ENCODE measurements around the gene C9orf72. TPM values are rescaled to one million over a fixed set of nuclear protein-coding genes. Genes with fewer than 3 reads are reported as not detected.

The C9orf72 gene
- polyA plus RNA-seq, 2 of the 4 experiments (the other 2 are of a cell fraction) = 4.0 to 16.4 TPM

DNA sequence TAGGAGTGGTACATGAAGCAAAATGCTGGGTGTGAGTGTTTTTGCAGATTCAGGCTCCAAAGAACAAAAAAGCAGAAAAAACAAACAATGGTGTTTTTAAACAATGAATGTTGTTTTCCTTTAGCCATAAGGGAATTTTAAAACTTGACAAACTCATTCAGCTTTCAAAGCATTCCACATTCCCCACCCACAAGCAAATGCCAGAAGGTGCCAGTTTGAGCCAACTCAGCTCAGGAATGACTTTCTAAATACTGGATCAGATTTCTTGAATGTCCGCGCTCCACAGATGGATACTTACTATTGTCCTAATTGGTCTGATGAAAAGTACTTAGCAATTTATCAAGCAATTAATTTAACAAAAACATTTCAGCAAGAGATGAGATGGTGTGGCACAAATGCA is 30.8 kb downstream of the C9orf72 start:
- POLR2A ChIA-PET = no interaction called here
- ATAC-seq = no peak
- DNase-seq (ENCODE audit: low read depth in 1 of 2, low spot score in 1 of 2) = no peak
- CTCF ChIA-PET = interaction anchor here (8.5 to 19.4 kb wide), 2 partner anchors 11 to 209 kb away, joined by 66 to 266 read pairs; partner anchors contain the start of gene MOB3B
- Histone ChIP-seq H3K4me1 (peaks cover 42% of the 10 kb centered on the region), H3K4me3 (no peak overlapping the region), H3K9me3 (no peaks in the 10 kb centered on the region), H3K27ac (no peak overlapping the region; a peak in 1 of 6 replicates), H3K4me2 (0 out of 3 replicates have a peak overlapping the region, but pooled peaks have one; percentile 1)
- 94% methylated on average over 2 of the region's 2 CpGs for WGBS (ENCODE audit: missing lambda C conversion rate)
- TF ChIP-seq EHF (CRISPR knock-in tag; IDR thresholded peaks at IDR 0.05) = no peak
- no peak for TF ChIP-seq HOXB5 (CRISPR knock-in tag; IDR thresholded peaks at IDR 0.05)
- no peak for TF ChIP-seq ZSCAN20 (CRISPR knock-in tag; IDR thresholded peaks at IDR 0.05)
- TF ChIP-seq CTCF (IDR thresholded peaks at IDR 0.05) = no peak
- TF ChIP-seq KDM1A (IDR thresholded peaks at IDR 0.05; ENCODE audit: low read depth) = no peak
- no peak for TF ChIP-seq ZNF302 (CRISPR knock-in tag; IDR thresholded peaks at IDR 0.05)
- no peak for TF ChIP-seq MAFK (IDR thresholded peaks at IDR 0.05; ENCODE audit: partially characterized antibody)
- no peak for TF ChIP-seq NFE2L2 (conservative IDR thresholded peaks at IDR 0.05; ENCODE audit: low read length)
- no peak for TF ChIP-seq RCOR1 (IDR thresholded peaks at IDR 0.05; ENCODE audit: low read depth, low read length)
- TF ChIP-seq SMC3 (IDR thresholded peaks at IDR 0.05) = no peak
- no peak for TF ChIP-seq CHD2 (IDR thresholded peaks at IDR 0.05; ENCODE audit: low read length, partially characterized antibody)
- TF ChIP-seq HES2 (IDR thresholded peaks at IDR 0.05) = no peak
- no peak for TF ChIP-seq EP300 (IDR thresholded peaks at IDR 0.05)
- TF ChIP-seq HOXB13 (CRISPR knock-in tag; IDR thresholded peaks at IDR 0.05; ENCODE audit: low read depth) = no peak
- no peak for FAIRE-seq

DNA sequence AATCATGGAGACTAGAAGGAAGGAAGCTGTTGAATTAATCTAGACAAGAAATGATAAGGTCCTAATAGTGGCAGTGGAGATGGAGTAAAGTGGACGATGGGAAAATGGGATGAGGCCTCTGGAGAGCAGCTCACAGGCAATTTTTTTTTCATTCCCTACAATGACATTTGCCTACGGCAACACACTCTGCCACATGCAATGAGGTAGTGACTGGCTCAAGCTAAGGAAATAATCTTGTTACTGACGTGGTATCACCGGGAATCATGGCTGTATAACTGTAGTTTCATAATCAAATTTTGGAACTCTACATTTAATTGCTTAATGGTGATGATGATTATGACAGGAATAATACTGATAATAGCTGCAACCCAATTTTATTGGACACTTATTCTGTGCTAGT is 31.5 kb downstream of the C9orf72 start:
- 92% methylated on average over 4 of the region's 4 CpGs for WGBS (ENCODE audit: missing lambda C conversion rate)
- FAIRE-seq = no peak
- H3K4me3 ChIP-seq = no peak overlapping the region
- TF ChIP-seq MAZ (IDR thresholded peaks at IDR 0.05; ENCODE audit: borderline replicate concordance, low read depth, low read length) (no peak), JUN (IDR thresholded peaks at IDR 0.05) (no peak), TP53 (CRISPR knock-in tag; IDR thresholded peaks at IDR 0.05) (no peak), MYC (IDR thresholded peaks at IDR 0.05; ENCODE audit: borderline replicate concordance, low read length) (no peak), CBX8 (IDR thresholded peaks at IDR 0.05) (no peak), KDM1A (IDR thresholded peaks at IDR 0.05; ENCODE audit: low read depth) (no peak), REST (IDR thresholded peaks at IDR 0.05) (no peak), RCOR1 (IDR thresholded peaks at IDR 0.05; ENCODE audit: low read depth, low read length) (no peak), HDAC2 (IDR thresholded peaks at IDR 0.05) (no peak)
- TF ChIP-seq, protein P1, sequence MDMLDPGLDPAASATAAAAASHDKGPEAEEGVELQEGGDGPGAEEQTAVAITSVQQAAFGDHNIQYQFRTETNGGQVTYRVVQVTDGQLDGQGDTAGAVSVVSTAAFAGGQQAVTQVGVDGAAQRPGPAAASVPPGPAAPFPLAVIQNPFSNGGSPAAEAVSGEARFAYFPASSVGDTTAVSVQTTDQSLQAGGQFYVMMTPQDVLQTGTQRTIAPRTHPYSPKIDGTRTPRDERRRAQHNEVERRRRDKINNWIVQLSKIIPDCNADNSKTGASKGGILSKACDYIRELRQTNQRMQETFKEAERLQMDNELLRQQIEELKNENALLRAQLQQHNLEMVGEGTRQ (IDR thresholded peaks at IDR 0.05) = no peak
- H3K9me3 ChIP-seq = no peaks in the 10 kb centered on the region
- POLR2A ChIA-PET = no interaction called here
- H3K4me1 ChIP-seq = peaks cover 49% of the 10 kb centered on the region
- ATAC-seq = no peak
- no peak overlapping the region for H3K4me2 ChIP-seq
- CTCF ChIA-PET = interaction anchor here (8.5 to 19.4 kb wide), 2 partner anchors 10 to 208 kb away, joined by 66 to 266 read pairs; partner anchors contain the start of gene MOB3B
- H3K27ac ChIP-seq = no peak overlapping the region
- no peak for DNase-seq (ENCODE audit: low read depth in 1 of 2, low spot score in 1 of 2)

Measured in A549 (cell line).